NCI-H2227 treated with DMSO at 0.1 percent for 48 hours (cell line): ENCODE results near the gene JUND.

Experiments
- DNase-seq: peaks from one replicate; lab custom pipeline; 2025; lab: John Stamatoyannopoulos, UW

JUND gene

GRCh38 chr19:18308051-18308947 is 26.9 kb upstream of the JUND start:
- no peak for DNase-seq

- no peak for DNase-seq
These were observed 25.9 kb upstream of the JUND start for GRCh38 chr19:18307271-18307681.

DNA sequence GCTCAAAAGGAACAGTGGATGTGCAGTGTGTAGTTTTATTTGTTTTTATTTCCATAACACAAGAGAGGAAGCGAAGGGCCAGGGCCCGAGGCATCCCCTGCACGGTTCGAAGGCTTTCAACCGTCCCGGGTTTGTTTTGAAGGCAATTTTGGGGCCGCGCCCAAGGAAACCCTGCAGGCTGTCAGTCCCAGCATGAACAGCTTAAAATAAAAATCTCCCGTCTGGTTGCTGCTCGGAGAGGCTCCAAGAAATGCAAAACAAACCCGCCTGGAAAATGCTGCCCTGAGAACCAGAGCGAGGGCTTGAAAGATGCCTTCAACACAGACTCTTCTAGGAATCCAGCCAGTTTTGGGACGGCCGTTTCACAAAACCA is 25.5 kb upstream of the JUND start:
- no peak for DNase-seq

GRCh38 chr19:18306209-18306887 is 24.9 kb upstream of the JUND start:
- DNase-seq, result no peak

GRCh38 chr19:18304458-18305310 is 23.3 kb upstream of the JUND start:
- peak; percentile 64 for DNase-seq

- peak; percentile 64 for DNase-seq
These were observed 22.7 kb upstream of the JUND start for GRCh38 chr19:18304208-18304457.

GRCh38 chr19:18301718-18302111 is 20.3 kb upstream of the JUND start:
- no peak for DNase-seq

GRCh38 chr19:18300930-18301717 is 19.7 kb upstream of the JUND start:
- no peak for DNase-seq

DNA sequence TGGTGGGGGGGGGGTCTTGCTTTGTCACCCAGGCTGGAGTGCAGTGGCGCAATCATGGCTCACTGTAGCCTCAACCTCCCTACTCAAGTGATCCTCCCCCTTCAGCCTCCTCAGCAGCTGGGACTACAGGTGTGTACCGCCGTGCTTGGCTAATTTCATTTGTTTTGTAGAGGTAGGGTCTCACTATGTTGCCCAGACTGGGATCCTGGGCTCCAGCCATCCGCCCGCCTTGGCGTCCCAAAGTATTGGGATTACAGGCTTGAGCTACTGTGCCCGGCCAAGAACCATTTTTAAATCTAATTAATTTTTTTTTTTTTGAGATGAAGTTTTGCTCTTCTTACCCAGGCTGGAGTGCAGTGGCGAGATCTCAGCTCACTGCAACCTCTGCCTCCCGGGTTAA is 18.2 kb upstream of the JUND start:
- DNase-seq, result no peak

- no peak for DNase-seq
These were observed 17.2 kb upstream of the JUND start for GRCh38 chr19:18298601-18299000.

- DNase-seq, result no peak
These were observed 15.9 kb upstream of the JUND start for GRCh38 chr19:18297308-18297707.

DNA sequence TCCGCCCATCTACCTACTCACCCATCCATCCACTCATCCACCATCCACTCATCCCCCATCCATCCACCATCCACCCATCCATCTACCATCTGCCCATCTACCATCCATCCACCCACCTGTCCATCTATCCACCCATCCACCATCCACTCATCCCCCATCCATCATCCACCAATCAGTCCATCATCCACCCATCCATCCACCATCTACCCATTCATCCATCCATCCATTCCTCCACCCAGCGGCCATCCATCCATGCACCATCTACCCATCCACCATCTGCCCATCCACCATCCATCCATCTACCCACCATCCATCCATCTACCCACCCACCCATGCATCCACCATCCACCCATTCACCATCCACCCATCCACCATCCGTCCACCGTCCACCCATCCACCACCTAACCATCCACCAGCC is 13.6 kb upstream of the JUND start:
- no peak for DNase-seq

DNA sequence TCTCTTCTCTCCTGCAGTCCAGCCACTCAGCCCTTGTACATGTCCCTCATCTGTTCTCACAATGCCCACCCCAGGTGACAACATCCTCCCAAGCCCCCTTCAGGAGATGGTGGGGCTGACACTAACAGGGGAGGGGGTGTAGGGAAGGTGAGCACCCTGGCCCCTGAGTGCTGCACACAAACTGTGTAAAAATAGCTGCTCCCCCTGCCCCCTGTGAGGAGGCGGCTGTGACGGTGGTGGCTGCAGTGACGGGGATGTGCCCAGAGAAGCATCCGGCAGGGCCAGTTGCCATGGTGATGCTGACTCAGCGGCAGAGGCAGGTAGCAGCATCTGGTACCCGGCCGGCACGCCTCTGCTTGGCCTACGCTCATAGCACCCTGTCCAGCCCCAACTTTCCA is 13.0 kb upstream of the JUND start:
- peak; percentile 42 for DNase-seq

- no peak for DNase-seq
These were observed 12.4 kb upstream of the JUND start for GRCh38 chr19:18293642-18294466.

- DNase-seq, result peak; percentile 58
These were observed 11.6 kb upstream of the JUND start for GRCh38 chr19:18292810-18293641.

GRCh38 chr19:18292462-18292809 is 11.0 kb upstream of the JUND start:
- peak; percentile 58 for DNase-seq

DNA sequence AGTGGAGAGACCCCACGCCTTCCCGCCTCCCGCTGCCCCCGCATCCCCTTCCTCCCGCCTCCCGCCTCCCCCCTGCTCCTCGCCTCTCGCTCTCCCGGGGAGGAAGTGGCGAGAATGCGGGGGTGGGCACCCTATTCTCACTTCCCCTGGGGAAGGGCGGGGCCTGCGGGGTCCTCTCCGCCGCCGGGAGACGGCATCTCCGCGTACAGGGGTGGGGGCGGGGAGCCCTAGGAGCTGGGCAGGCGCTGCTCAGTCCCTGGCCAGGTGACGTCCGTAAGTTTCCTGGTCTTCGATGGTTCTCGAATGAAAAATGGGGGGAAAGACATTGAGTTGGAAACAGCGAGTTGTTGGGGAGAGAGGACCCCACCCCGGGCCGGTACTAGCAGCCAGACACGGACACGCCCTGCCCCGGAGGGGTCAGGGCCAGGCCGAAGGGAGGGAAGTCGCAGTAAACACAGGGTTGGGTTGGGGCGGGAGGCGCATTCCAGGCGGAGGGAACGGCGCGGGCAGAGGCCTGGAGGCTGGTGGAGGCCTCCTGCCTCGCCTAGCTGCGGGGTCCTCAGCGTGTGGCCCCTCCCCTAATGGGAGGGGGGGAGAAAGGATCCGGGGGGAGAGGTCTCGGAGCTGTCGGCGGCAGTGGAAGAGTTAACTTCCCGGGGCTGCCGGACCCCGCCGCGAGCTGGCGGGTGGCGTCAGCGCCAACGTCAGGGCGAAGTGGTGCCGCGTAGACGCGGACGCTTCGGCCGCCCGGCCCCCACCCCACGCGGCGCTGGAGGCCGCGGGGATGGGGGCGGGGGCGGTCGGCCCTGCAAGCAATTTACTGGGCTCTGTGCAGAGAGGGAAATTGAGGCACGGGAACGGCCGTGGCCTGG is 10.4 kb upstream of the JUND start:
- peak; percentile 59 for DNase-seq

GRCh38 chr19:18291019-18291524 is 9.7 kb upstream of the JUND start:
- no peak for DNase-seq
